SK-N-MC (cell line): Measurements from ENCODE around the gene ASF1A.

Experiments used
- DNase-seq: peaks from one replicate; pipeline ENCODE4 v3.0.0-alpha.2; 2011; ENCODE audit warnings: low read depth, low spot score
- H3K27ac ChIP-seq: fragments of 200-600 bp; sonication (generic); 2 replicates; pipeline ENCODE4 v1.5.1; 2016; ENCODE audit warnings: mixed run types
- H3K36me3 ChIP-seq: fragments of 200-600 bp; sonication (generic); 2 replicates; pipeline ENCODE4 v1.6.1; 2017; ENCODE audit warnings: antibody characterized with exemption, low read length, mixed read lengths; ENCODE audit not compliant: insufficient read depth
- H3K4me3 ChIP-seq: fragments of 200-600 bp; sonication (generic); 2 replicates; pipeline ENCODE4 v1.5.1; 2016
- H3K9ac ChIP-seq: fragments of 200-600 bp; sonication (generic); 2 replicates; pipeline ENCODE4 v1.8.0; 2017; ENCODE audit warnings: mixed run types, mixed read lengths; ENCODE audit not compliant: insufficient read length
- H3K9me3 ChIP-seq: fragments of 200-600 bp; sonication (generic); 2 replicates; pipeline ENCODE4 v1.6.1; 2017; ENCODE audit warnings: low read depth, mild to moderate bottlenecking, antibody characterized with exemption, low read length, moderate library complexity, mixed read lengths
- EZH2 ChIP-seq: fragments of 200-600 bp; sonication (generic); IDR thresholded peaks from one replicate; pipeline ENCODE4 v1.6.1; 2017; ENCODE audit warnings: antibody characterized with exemption
- FOXP2 ChIP-seq: optimal IDR thresholded peaks from 2 replicates; pipeline ENCODE3; 2011; ENCODE audit warnings: mild to moderate bottlenecking, moderate library complexity; ENCODE audit not compliant: insufficient read depth; ENCODE audit errors: extremely low read length, control extremely low read depth
- POLR2AphosphoS5 ChIP-seq: IDR thresholded peaks from 2 replicates; pipeline ENCODE4 v1.6.1; 2012; ENCODE audit warnings: mild to moderate bottlenecking, low read depth, low read length, borderline replicate concordance

The ASF1A gene

GRCh38 chr6:118952683-118953082, 58.7 kb downstream of the ASF1A start:
- Histone ChIP-seq H3K9me3 (no peaks in the 10 kb centered on the region), H3K9ac (no peak overlapping the region), H3K36me3 (no peaks in the 10 kb centered on the region), H3K27ac (no peak overlapping the region), H3K4me3 (no peak overlapping the region)
- DNase-seq = no peak
- TF ChIP-seq EZH2 (no peak), POLR2AphosphoS5 (no peak)

- TF ChIP-seq FOXP2 = no peak
- TF ChIP-seq EZH2 = no peak
- no peak for TF ChIP-seq POLR2AphosphoS5
- H3K9me3 ChIP-seq = no peaks in the 10 kb centered on the region
- DNase-seq = no peak
- H3K4me3 ChIP-seq = no peak overlapping the region
- no peaks in the 10 kb centered on the region for H3K36me3 ChIP-seq
- H3K9ac ChIP-seq = no peak overlapping the region
- no peak overlapping the region for H3K27ac ChIP-seq
Measured at GRCh38 chr6:118953391-118953790, 59.4 kb downstream of the ASF1A start.
